ENCODE results near the gene ODAD4. TPM values are rescaled to one million over a fixed set of nuclear protein-coding genes. Genes with fewer than 3 reads are reported as not detected.
A peak's percentile ranks its signal among the peaks of the same experiment; 100 is the strongest.

Gene ODAD4
- total RNA-seq, 4 donors from 2014 or later, result 0.32 to 0.55 TPM; not detected in 2

- in situ Hi-C loops (cut with MboI; ENCODE audit: low pct_ligation_motif_present in 1 of 4, low pct_unique_long_range_greater_than_20kb in 1 of 4, low sequenced_read_pairs in 3 of 4), result no loop called here
- WGBS, 2 donors (ENCODE audit: low coverage in 1 of 2), result 92% methylated on average over 2 of the region's 2 CpGs; no CpG with 5 or more reads in 1 of the 2 donors
- peaks cover 0 to 69% (median 31%) of the 10 kb centered on the region in 4 donors for H3K36me3 ChIP-seq
- H3K4me3 ChIP-seq, result no peak overlapping the region
- intact Hi-C loops (cut with DNase I; ENCODE audit: low total_unique reads), result no loop called here
- no peaks in the 10 kb centered on the region for H3K9me3 ChIP-seq
- H3K4me1 ChIP-seq, result peaks cover 0 to 21% (median 12%) of the 10 kb centered on the region in 4 donors
- no peak for DNase-seq
- peak overlapping the region in 1 of 4 donors; percentile 11 for H3K27ac ChIP-seq
- TF ChIP-seq EP300 (IDR thresholded peaks at IDR 0.05; ENCODE audit: low read depth) (no peak), POLR2A (IDR thresholded peaks at IDR 0.05) (no peak), POLR2AphosphoS5 (IDR thresholded peaks at IDR 0.05) (no peak), CTCF (IDR thresholded peaks at IDR 0.05) (no peak)
- H3K27me3 ChIP-seq, result no peaks in the 10 kb centered on the region
These were observed 66.4 kb downstream of the ODAD4 start for GRCh38 chr17:41996855-41997164.

GRCh38 chr17:41998497-41998896, 68.1 kb downstream of the ODAD4 start:
- WGBS, 2 donors (ENCODE audit: low coverage in 1 of 2), result 44 to 58% methylated on average over 2 of the region's 2 CpGs
- in situ Hi-C loops (cut with MboI; ENCODE audit: low pct_ligation_motif_present in 1 of 4, low pct_unique_long_range_greater_than_20kb in 1 of 4, low sequenced_read_pairs in 3 of 4) (no loop called here), intact Hi-C loops (cut with DNase I; ENCODE audit: low total_unique reads) (no loop called here)
- H3K4me3 ChIP-seq, result no peak overlapping the region
- H3K4me1 ChIP-seq, result peaks cover 6 to 38% (median 22%) of the 10 kb centered on the region in 4 donors
- no peak overlapping the region for H3K27ac ChIP-seq
- peaks cover 0 to 62% (median 22%) of the 10 kb centered on the region in 4 donors for H3K36me3 ChIP-seq
- TF ChIP-seq POLR2AphosphoS5 (IDR thresholded peaks at IDR 0.05) (no peak), POLR2A (IDR thresholded peaks at IDR 0.05) (no peak), EP300 (IDR thresholded peaks at IDR 0.05; ENCODE audit: low read depth) (no peak), CTCF (IDR thresholded peaks at IDR 0.05) (no peak)
- H3K27me3 ChIP-seq, result no peaks in the 10 kb centered on the region
- H3K9me3 ChIP-seq, result no peaks in the 10 kb centered on the region
- DNase-seq, result no peak

GRCh38 chr17:42000413-42001133, 70.2 kb downstream of the ODAD4 start:
- intact Hi-C loops (cut with DNase I; ENCODE audit: low total_unique reads) (no loop called here), in situ Hi-C loops (cut with MboI; ENCODE audit: low pct_ligation_motif_present in 1 of 4, low pct_unique_long_range_greater_than_20kb in 1 of 4, low sequenced_read_pairs in 3 of 4) (no loop called here)
- no peaks in the 10 kb centered on the region for H3K27me3 ChIP-seq
- no peak for DNase-seq
- WGBS, 2 donors (ENCODE audit: low coverage in 1 of 2), result 60 to 66% methylated on average over 3 of the region's 3 CpGs
- no peak overlapping the region for H3K4me3 ChIP-seq
- H3K4me1 ChIP-seq, result peaks cover 13 to 59% (median 30%) of the 10 kb centered on the region in 4 donors
- peak overlapping the region; percentile 53 to 81 (median 66) for H3K27ac ChIP-seq
- peaks cover 0 to 50% (median 15%) of the 10 kb centered on the region in 4 donors for H3K36me3 ChIP-seq
- TF ChIP-seq EP300 (IDR thresholded peaks at IDR 0.05; ENCODE audit: low read depth) (no peak), CTCF (IDR thresholded peaks at IDR 0.05) (no peak), POLR2AphosphoS5 (IDR thresholded peaks at IDR 0.05) (no peak), POLR2A (IDR thresholded peaks at IDR 0.05) (no peak)
- H3K9me3 ChIP-seq, result no peaks in the 10 kb centered on the region

GRCh38 chr17:42001729-42002128, 71.3 kb downstream of the ODAD4 start:
- Histone ChIP-seq H3K27me3 (no peaks in the 10 kb centered on the region), H3K9me3 (no peaks in the 10 kb centered on the region), H3K36me3 (peaks cover 0 to 40% (median 10%) of the 10 kb centered on the region in 4 donors), H3K27ac (peak overlapping the region in 1 of 4 donors; percentile 53), H3K4me1 (peaks cover 13 to 67% (median 30%) of the 10 kb centered on the region in 4 donors), H3K4me3 (no peak overlapping the region)
- in situ Hi-C loops (cut with MboI; ENCODE audit: low pct_ligation_motif_present in 1 of 4, low pct_unique_long_range_greater_than_20kb in 1 of 4, low sequenced_read_pairs in 3 of 4), result no loop called here
- intact Hi-C loops (cut with DNase I; ENCODE audit: low total_unique reads), result no loop called here
- no peak for DNase-seq
- 85 to 86% methylated on average over 2 of the region's 2 CpGs for WGBS, 2 donors (ENCODE audit: low coverage in 1 of 2)
- TF ChIP-seq POLR2AphosphoS5 (IDR thresholded peaks at IDR 0.05), result no peak
- TF ChIP-seq EP300 (IDR thresholded peaks at IDR 0.05; ENCODE audit: low read depth), result no peak
- TF ChIP-seq POLR2A (IDR thresholded peaks at IDR 0.05), result no peak
- TF ChIP-seq CTCF (IDR thresholded peaks at IDR 0.05), result no peak
